Measurements from ENCODE around the gene GP1BB. TPM values are rescaled to one million over a fixed set of nuclear protein-coding genes. Genes with fewer than 3 reads are reported as not detected.
A peak's percentile ranks its signal among the peaks of the same experiment; 100 is the strongest.

GP1BB gene
- total and polyA plus RNA-seq, 2 of the 4 experiments (the other 2 are of a cell fraction): 0.18 to 1.5 TPM

DNA sequence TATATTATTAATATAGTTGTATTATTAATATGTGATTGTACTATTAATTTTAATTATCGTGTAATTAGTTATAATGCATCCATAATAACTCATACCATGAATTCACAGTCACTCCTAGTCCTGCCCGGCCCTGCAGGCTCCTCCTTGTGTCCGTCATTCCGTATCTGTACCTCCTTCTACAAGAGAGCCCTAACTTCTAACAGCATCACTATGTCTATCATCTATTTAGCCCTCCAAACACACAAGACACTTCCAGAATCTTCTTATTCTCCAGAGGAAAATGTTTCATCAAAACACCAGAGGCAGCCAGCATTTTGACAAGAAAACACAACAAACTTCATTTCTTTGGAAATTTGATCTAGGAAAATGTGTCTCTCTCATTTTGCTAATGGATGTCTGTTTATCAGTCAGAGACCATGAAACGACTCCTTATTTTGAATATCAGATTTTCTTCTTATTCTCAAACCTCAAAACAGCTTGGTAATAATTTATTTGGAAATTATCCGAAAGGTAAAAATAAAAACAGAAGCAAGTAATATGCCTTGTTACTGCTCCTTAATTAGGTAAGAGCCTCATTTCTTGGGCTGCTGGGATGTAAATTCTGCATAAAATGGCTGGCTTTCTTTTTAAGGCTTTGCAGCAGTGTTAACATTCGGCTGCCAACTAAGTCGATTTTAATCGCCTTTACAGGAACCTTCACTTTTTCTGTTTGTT is 32.2 kb upstream of the GP1BB start (continued):
- TF ChIP-seq MXI1 (IDR thresholded peaks at IDR 0.05; ENCODE audit: borderline replicate concordance, low read depth, low read length): no peak

DNA sequence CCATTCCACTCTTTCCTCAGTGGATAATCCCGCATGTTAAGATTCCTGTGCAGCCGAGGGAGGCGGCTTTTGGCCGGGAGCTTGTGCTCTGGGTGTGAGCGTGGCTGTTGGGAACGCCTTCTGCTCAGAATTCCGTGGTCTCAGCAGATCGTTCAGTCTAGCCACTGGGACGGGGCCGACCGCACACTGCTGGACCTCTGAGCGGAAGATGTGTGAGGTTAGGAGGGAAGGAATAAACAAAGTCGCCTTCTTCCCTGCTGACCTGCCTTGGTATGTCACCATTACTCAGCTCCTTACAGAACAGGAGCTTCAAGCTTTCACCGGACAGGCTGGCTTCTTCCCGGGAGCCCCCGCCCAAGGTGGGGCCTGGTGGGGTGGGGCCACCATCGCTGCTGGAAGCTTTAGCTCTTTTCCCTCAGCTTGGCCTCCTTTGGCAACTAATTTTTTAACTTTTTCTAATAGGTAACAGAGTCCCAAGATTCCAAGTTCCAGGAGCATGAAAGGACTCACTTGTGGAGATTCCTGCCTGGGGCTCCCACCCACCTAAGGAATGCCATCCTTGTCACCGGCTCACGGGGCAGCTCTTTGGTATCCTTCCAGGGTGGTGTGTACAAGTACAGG is 31.5 kb upstream of the GP1BB start:
- peak overlapping the region; percentile 59; the same call in 1 of the 2 replicates for H2BK120ac ChIP-seq (ENCODE audit: low read depth, low read length)
- H3K4ac ChIP-seq (ENCODE audit: low read depth, low read length): peak overlapping the region; percentile 15; the same call in 1 of the 2 replicates
- ChIA-PET CTCF (interaction anchor here (0.7 kb wide), 1 partner anchor 13 kb away, joined by 3 read pairs; no protein-coding TSS in a partner anchor), POLR2A (ENCODE audit: unreplicated experiment) (no interaction called here)
- no peak overlapping the region for H3K27ac ChIP-seq (ENCODE audit: insufficient read depth, low read length)
- no peak overlapping the region for H2BK15ac ChIP-seq (ENCODE audit: low read depth, low read length)
- peak overlapping the region; percentile 37 for H3K4me2 ChIP-seq (ENCODE audit: low read depth, low read length)
- no peaks in the 10 kb centered on the region for H4K20me1 ChIP-seq (ENCODE audit: insufficient read depth, low read length)
- H3K27me3 ChIP-seq (ENCODE audit: control insufficient read depth, insufficient read depth, low read length): peaks cover 27% of the 10 kb centered on the region
- H4K5ac ChIP-seq (ENCODE audit: low read depth, low read length): no peak overlapping the region
- H3K36me3 ChIP-seq (ENCODE audit: control insufficient read depth, insufficient read depth, low read length): no peaks in the 10 kb centered on the region
- no peak overlapping the region for H3K18ac ChIP-seq (ENCODE audit: low read depth, low read length)
- no peaks in the 10 kb centered on the region; the same call in 1 of the 2 replicates for H3K4me1 ChIP-seq (ENCODE audit: control insufficient read depth, insufficient read depth, low read length)
- peak overlapping the region; percentile 91 for H2AFZ ChIP-seq (replicated peaks; ENCODE audit: low read length, poor library complexity)
- H2BK5ac ChIP-seq (ENCODE audit: low read depth, low read length, poor library complexity, severe bottlenecking): no peak overlapping the region
- H3K9ac ChIP-seq (ENCODE audit: low read depth, low read length): peak overlapping the region; percentile 24; the same call in 1 of the 2 replicates
- H3K4me3 ChIP-seq (ENCODE audit: insufficient read depth, low read depth, low read length): peak overlapping the region; percentile 1; the same call in 1 of the 2 replicates
- H4K91ac ChIP-seq (ENCODE audit: insufficient read depth, low read depth, low read length): no peak overlapping the region
- H4K8ac ChIP-seq (ENCODE audit: low read depth in 2 of 2, low read length in 2 of 2): peak overlapping the region in 1 of 2 experiments; percentile 50; a peak in 1 of 4 replicates
- H3K9me1 ChIP-seq (ENCODE audit: insufficient read depth, low read length): no peaks in the 10 kb centered on the region; the same call in 1 of the 2 replicates
- DNase-seq (peak; percentile 61), ATAC-seq (ENCODE audit: low read depth) (peak; percentile 94)
- H3K23ac ChIP-seq (ENCODE audit: low read depth, low read length): 0 out of 2 replicates have a peak overlapping the region, but pooled peaks have one; percentile 23
- 0 out of 2 replicates have a peak overlapping the region, but pooled peaks have one; percentile 0 for H3K56ac ChIP-seq (ENCODE audit: extremely low read depth, insufficient read depth, low read length)
- H3K79me1 ChIP-seq (ENCODE audit: low read depth in 1 of 2, low read length in 2 of 2): no peaks in the 10 kb centered on the region
- BruUV-seq (replicated peaks): no TSS peak
- no peaks in the 10 kb centered on the region for H3K9me3 ChIP-seq (ENCODE audit: control insufficient read depth, insufficient read depth, low read length)
- 0 out of 2 replicates have a peak overlapping the region, but pooled peaks have one; percentile 35 for H3K14ac ChIP-seq (replicated peaks; ENCODE audit: low read depth, low read length)
- dilution Hi-C loops (cut with HindIII; ENCODE audit: low sequenced_read_pairs, unreplicated experiment): no loop called here
- intact Hi-C loops (cut with micrococcal nuclease): no loop called here
- peak overlapping the region; percentile 52 for H2AK9ac ChIP-seq (replicated peaks; ENCODE audit: low read depth, low read length, poor library complexity)
- no peak overlapping the region for H2AK5ac ChIP-seq (ENCODE audit: low read depth, low read length)
- in situ Hi-C loops (cut with MboI; ENCODE audit: low sequenced_read_pairs): no loop called here
- H2BK20ac ChIP-seq (ENCODE audit: low read depth, low read length): no peak overlapping the region
- WGBS, 2 experiments (ENCODE audit: extremely low coverage in 2 of 2, insufficient read length in 1 of 2): 7% methylated on average over 6 of the region's 19 CpGs; no CpG with 5 or more reads in 1 of the 2 experiments
- TF ChIP-seq CHD1 (IDR thresholded peaks at IDR 0.05; ENCODE audit: low read depth, low read length) (no peak), CEBPB (IDR thresholded peaks at IDR 0.05; ENCODE audit: low read depth, low read length) (no peak), MAFK (IDR thresholded peaks at IDR 0.05; ENCODE audit: low read depth, low read length) (peak; percentile 19; the same call in 1 of the 2 replicates), POLR2A (IDR thresholded peaks at IDR 0.05; ENCODE audit: low read depth, low read length) (no peak), MAZ (IDR thresholded peaks at IDR 0.05; ENCODE audit: borderline replicate concordance, low read depth, low read length) (peak; percentile 86), RFX5 (IDR thresholded peaks at IDR 0.05; ENCODE audit: low read depth, low read length) (no peak), FOS (IDR thresholded peaks at IDR 0.05; ENCODE audit: low read depth, low read length) (no peak)
- TF ChIP-seq, protein P1, sequence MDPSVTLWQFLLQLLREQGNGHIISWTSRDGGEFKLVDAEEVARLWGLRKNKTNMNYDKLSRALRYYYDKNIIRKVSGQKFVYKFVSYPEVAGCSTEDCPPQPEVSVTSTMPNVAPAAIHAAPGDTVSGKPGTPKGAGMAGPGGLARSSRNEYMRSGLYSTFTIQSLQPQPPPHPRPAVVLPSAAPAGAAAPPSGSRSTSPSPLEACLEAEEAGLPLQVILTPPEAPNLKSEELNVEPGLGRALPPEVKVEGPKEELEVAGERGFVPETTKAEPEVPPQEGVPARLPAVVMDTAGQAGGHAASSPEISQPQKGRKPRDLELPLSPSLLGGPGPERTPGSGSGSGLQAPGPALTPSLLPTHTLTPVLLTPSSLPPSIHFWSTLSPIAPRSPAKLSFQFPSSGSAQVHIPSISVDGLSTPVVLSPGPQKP (IDR thresholded peaks at IDR 0.05; ENCODE audit: borderline replicate concordance, low read depth, low read length): no peak
- TF ChIP-seq, protein P2, sequence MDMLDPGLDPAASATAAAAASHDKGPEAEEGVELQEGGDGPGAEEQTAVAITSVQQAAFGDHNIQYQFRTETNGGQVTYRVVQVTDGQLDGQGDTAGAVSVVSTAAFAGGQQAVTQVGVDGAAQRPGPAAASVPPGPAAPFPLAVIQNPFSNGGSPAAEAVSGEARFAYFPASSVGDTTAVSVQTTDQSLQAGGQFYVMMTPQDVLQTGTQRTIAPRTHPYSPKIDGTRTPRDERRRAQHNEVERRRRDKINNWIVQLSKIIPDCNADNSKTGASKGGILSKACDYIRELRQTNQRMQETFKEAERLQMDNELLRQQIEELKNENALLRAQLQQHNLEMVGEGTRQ (IDR thresholded peaks at IDR 0.05; ENCODE audit: low read depth, low read length): no peak
- TF ChIP-seq, protein P3, sequence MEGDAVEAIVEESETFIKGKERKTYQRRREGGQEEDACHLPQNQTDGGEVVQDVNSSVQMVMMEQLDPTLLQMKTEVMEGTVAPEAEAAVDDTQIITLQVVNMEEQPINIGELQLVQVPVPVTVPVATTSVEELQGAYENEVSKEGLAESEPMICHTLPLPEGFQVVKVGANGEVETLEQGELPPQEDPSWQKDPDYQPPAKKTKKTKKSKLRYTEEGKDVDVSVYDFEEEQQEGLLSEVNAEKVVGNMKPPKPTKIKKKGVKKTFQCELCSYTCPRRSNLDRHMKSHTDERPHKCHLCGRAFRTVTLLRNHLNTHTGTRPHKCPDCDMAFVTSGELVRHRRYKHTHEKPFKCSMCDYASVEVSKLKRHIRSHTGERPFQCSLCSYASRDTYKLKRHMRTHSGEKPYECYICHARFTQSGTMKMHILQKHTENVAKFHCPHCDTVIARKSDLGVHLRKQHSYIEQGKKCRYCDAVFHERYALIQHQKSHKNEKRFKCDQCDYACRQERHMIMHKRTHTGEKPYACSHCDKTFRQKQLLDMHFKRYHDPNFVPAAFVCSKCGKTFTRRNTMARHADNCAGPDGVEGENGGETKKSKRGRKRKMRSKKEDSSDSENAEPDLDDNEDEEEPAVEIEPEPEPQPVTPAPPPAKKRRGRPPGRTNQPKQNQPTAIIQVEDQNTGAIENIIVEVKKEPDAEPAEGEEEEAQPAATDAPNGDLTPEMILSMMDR (conservative IDR thresholded peaks at IDR 0.05; ENCODE audit: low read depth, low read length): no peak

Data from IMR-90 (cell line).